CD4-positive, alpha-beta T cell treated with Interferon gamma for 1 hour (primary cell): ENCODE results near the gene FRMD1.

Experiments used
- DNase-seq: peaks from one replicate; pipeline ENCODE4 v3.0.0-alpha.2; 2020

The FRMD1 gene

DNA sequence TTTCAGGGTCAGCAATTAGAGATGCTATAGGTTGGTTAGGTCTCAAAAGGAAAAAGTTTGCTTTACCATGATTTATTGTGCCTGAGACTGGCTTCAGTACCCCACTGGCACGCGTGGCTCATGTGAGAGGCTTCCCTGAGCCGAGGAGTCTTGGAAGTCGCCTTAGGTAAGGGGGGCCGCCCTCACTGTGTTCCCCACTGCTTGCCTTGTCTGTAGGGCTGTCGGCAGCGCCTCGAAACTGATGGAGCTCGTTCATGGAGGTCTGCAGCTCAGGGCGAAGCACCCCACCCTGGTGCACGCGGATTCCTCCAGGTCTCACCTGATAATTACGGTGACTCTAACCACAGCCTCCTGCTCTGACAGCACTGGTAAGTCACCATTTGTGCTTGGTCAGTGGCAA lies 39.2 kb downstream of the FRMD1 start:
- no peak for DNase-seq

DNA sequence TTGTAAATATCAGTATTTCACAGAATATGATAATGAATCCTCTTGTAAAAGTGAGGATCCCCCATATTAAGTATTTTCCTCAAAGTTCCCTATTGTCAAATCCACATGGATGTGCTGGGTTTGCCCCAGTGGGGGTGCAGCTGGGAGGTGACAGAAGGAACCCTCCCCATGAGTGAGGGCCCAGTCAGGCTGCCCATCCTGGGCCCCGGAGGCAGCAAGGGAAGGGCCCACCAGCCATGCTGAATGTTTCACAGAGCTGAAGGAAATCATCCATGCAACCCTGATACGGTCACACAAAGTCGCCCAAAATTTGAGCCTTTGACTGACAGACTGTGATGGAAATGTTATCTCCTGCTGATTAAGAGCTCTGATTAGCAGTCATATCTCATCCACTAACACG lies 39.7 kb downstream of the FRMD1 start:
- DNase-seq: no peak

DNA sequence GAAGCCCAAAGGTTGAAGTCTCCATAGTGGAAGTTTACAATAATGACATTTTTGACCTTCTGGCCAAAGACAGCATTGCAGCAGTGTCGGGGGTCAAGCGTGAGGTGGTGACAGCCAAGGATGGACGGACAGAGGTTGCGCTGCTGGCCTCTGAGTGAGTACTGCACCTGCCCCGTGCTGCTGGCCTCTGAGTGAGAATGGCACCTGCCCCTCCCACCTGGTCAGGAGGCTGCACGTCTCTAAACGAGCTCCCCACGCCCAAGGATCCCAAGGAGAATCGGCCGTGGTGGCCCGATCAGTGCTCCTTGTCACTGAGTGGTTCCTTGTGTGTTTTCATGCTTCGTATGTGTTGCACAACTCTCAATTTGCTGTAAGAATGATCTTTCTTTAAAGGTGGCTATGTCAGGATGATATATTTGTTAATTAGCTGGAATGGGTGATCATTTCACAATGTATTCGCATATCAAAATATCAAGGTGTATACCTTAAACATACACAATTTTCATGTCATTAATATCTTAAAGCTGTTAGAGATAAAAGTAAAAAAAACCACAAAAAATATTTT lies 40.4 kb downstream of the FRMD1 start:
- no peak for DNase-seq

GRCh38 chr6:168037856-168038255 lies 41.2 kb downstream of the FRMD1 start:
- DNase-seq: no peak

GRCh38 chr6:168037242-168037641 lies 41.8 kb downstream of the FRMD1 start:
- DNase-seq: no peak

DNA sequence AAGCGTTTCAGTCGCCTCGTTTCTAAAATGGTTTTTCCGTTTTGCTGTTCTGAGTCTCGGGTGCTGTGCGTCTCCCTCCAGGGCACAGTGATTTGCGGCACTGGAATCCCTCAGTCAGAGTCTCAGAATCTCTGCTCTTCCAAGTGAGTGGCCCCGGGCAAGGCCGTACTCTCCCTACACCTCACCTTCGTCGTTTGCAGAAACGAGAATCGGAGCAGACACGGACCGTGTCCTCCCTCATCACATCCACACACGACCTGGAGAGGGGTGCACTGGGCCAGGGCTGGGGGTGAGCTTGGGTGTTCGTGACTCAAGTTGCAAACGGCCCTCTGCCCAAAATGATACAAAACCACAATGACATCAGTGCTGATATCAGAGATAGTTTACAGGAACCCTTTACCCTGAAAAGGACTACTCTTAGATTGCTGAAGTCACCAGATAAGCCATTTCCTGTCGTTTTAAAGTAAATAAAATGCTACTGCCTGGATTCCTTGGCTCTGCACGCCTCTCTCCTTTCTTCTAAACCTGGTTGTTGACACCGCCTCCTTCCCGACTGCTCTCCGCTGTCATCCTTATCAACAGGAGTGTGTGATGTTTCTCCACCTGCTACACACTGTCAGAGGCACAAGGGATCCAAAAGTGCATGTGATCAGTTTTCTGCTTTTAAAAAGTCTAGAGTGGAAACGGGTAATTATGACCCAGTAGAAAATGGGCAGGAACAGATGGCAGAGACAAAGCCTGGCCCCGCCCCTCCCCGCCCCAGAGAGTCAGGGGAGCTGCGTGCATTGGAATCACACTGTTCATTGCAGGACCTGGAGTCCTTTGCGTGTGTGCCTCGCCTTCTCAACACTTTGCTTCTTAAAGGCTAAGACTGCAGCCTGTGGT lies 43.1 kb downstream of the FRMD1 start:
- DNase-seq: no peak

DNA sequence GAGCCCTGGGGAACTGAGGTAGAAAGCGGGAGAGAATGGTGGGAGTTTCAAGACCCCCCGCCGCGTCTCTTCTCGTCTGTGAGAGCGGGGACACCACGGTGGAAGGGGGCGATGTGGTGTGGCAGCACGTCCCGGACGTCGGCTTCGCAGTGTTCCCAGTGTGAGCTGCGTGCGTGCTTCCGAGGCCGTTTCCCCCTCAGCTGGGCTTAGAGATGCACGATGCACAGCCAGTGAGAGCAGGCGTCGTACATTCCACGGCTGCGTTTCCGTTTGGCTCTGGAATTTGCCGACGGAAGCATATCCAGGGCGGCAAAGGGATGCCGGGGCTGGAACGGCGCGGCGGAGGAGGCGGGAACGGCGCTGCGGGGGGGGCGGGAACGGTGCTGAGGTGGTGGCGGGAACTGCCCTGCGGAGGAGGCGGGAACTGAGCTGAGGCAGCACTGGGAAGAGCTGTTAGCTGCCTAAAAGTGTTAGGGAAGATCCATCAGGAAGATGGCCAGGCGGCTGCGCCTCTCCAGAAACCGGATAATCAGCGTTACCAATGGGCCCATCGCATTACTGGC lies 43.8 kb downstream of the FRMD1 start:
- no peak for DNase-seq

DNA sequence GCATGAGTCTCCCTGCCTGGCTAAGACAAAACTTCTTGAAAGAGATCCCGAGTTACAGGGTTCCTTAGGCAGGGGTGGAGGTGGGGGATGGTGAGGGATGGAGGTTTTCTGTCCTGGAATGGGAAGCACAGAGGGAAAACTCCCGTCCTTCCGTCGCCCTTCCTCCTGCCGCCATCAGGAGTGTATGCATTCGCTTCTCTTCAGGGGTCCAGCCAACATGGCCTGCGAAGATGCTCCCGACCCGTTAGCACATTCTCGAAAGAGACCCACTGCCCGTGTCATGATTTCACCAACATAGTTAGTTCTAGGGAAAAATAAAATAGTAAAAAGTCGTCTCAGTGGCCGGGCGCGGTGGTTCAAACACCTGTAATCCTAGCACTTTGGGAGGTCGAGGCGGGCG lies 44.5 kb downstream of the FRMD1 start:
- no peak for DNase-seq

- no peak for DNase-seq
Observed at GRCh38 chr6:168033791-168034190, 45.2 kb downstream of the FRMD1 start.

GRCh38 chr6:168032005-168032760 lies 46.8 kb downstream of the FRMD1 start:
- DNase-seq: no peak

GRCh38 chr6:168031411-168031971 lies 47.5 kb downstream of the FRMD1 start:
- no peak for DNase-seq

DNA sequence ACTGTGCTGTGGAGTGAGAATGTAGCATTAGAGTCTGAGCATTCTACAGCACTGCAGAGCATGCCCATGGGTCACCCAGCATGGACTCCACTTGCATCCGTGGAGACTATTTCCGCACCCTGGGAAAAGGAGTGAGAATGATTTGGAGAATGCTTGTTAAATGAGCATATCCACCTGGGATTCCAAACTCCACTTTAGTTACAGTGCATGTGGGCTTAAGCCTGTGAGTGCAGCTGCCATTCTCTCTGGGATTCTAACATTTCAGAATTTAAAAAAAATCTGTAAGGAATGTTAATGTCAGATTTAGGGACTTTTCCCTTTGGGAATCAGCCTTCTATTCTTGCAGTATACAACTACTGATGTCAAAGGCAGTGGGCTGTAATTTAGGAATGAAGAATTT lies 48.1 kb downstream of the FRMD1 start:
- DNase-seq: no peak

- no peak for DNase-seq
Observed at GRCh38 chr6:168030218-168030746, 48.7 kb downstream of the FRMD1 start.

DNA sequence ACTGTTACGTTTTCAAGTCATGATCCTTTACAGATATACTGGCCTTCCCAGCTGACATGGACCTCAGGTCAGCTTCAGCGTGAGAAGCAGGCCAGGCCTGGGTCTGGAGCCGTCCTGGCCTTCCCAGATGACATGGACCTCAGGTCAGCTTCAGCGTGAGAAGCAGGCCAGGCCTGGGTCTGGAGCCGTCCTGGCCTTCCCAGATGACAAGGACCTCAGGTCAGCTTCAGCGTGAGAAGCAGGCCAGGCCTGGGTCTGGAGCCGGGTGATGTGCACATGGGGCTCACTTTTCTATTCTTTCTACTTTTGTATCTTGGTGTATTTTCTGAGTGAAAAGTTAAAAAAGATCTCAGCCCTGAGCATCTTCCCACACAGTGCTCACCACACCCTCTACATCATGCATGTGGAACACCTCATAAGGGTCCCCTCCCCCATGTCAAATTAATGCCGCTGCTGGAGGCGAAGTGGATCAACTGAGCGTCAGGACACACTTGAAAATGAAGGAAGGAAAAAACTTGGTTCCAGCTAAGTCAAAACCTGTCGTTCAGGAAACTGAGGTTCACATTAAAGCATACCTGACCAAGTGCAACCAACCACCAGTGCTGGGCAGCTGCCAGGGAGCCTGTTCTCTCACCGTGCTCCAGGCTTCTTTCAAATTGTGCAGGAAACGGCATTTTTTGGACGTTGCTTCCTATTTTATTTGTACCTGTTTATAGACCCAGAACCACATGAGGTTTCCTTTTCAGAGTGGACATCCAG lies 49.4 kb downstream of the FRMD1 start:
- no peak for DNase-seq

DNA sequence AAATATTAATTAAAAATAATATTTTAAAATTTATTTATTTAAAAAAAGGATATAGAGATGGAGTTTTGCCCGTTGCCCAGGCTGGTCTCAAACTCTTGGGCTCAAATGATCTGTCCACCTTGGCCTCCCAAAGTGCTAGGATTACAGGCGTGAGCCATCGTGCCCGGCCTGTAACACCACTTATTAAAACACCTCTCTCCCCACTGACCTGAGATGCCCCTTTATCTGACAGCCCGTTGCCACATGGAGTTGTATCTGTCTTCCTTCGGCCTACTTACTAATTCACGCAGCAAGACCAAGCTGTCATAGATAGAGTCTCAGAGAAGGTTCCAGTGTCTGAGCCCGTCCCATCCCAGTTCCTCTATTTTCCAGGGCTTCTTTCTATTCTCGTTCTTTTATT lies 50.8 kb downstream of the FRMD1 start:
- no peak for DNase-seq

GRCh38 chr6:168027521-168027920 lies 51.5 kb downstream of the FRMD1 start:
- DNase-seq: no peak

GRCh38 chr6:168026925-168027324 lies 52.1 kb downstream of the FRMD1 start:
- no peak for DNase-seq

GRCh38 chr6:168025831-168026710 lies 52.9 kb downstream of the FRMD1 start:
- no peak for DNase-seq

DNA sequence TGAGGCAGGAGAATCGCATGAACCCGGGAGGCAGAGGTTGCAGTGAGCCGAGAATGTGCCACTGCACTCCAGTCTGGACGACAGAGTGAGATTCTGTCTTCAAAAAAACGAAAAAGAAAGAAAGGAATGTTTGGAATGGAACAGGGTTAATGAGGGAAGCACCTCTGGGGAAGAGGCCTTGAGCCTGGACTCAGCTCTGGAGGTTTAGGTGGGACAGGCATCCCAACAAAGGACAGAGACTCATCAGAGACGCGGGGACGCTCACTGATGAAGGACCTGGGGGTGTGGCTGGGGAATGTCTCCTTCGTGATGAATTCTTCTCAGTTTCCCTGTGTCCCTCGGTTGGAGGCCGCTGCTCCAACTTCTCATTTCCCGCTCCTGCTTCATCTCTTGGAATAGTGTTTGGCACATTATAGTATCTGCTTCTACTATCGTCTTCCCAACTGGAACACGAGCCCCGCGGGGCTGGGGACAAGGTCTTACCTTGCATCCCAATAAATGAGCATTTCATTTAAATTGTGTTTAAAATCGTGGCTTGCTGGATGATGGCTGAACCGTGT lies 54.0 kb downstream of the FRMD1 start:
- DNase-seq: no peak

GRCh38 chr6:168022488-168023321 lies 56.3 kb downstream of the FRMD1 start:
- DNase-seq: no peak
